CD8-positive, alpha-beta memory T cell (primary cell): ENCODE results near the gene MYLIP. TPM values are rescaled to one million over a fixed set of nuclear protein-coding genes. Genes with fewer than 3 reads are reported as not detected.

Experiments used
- CTCF ChIA-PET: fragments of 350-600 bp; sonication (Branson Sonifier 250); formaldehyde crosslinking; loops from one replicate; lab custom pipeline; 2021; ENCODE audit warnings: antibody characterized with exemption; lab: Charles Lee
- POLR2A ChIA-PET: fragments of 350-600 bp; sonication (Branson Sonifier 250); formaldehyde crosslinking; loops from one replicate; lab custom pipeline; 2021; ENCODE audit warnings: antibody characterized with exemption; lab: Charles Lee
- DNase-seq, 5 donors: peaks; one replicate each; pipeline versions ENCODE4 v3.0.0 to v3.0.0-alpha.2; 2020 to 2022; ENCODE audit warnings: mixed read lengths in 1 of 5
- H3K27ac ChIP-seq: one replicate; pipeline ENCODE4 v1.7.0; 2013; ENCODE audit warnings: low read depth, mild to moderate bottlenecking, low read length, moderate library complexity
- H3K27me3 ChIP-seq: 2 replicates; pipeline ENCODE4 v1.7.0; 2013; ENCODE audit warnings: low read length, mild to moderate bottlenecking; ENCODE audit not compliant: insufficient read depth, poor library complexity, severe bottlenecking
- H3K36me3 ChIP-seq: 2 replicates; pipeline ENCODE4 v1.7.0; 2013; ENCODE audit warnings: mild to moderate bottlenecking, low read length, moderate library complexity; ENCODE audit not compliant: insufficient read depth
- H3K4me1 ChIP-seq: 2 replicates; pipeline ENCODE4 v1.7.0; 2013; ENCODE audit warnings: mild to moderate bottlenecking, low read length, moderate library complexity; ENCODE audit not compliant: insufficient read depth
- H3K4me3 ChIP-seq: 2 replicates; pipeline ENCODE4 v1.7.0; 2013; ENCODE audit warnings: mild to moderate bottlenecking, low read length
- H3K9me3 ChIP-seq: 2 replicates; pipeline ENCODE4 v1.7.0; 2013; ENCODE audit warnings: mild to moderate bottlenecking, low read length
- H3K27ac Mint-ChIP-seq, 8 donors: one replicate each; pipeline ENCODE4 v1.8.0; 2020 to 2021; ENCODE audit warnings: mixed read lengths in 8 of 8, mild to moderate bottlenecking in 6 of 8, inconsistent platforms in 3 of 8, moderate library complexity in 3 of 8
- H3K27me3 Mint-ChIP-seq, 2 donors: one replicate each; pipeline ENCODE4 v1.8.0; 2020 to 2021; ENCODE audit warnings: mixed read lengths in 2 of 2, mild to moderate bottlenecking in 1 of 2, moderate library complexity in 1 of 2
- H3K36me3 Mint-ChIP-seq, 3 donors: one replicate each; pipeline ENCODE4 v1.8.0; 2020 to 2021; ENCODE audit warnings: mixed read lengths in 3 of 3, inconsistent platforms in 1 of 3, mild to moderate bottlenecking in 1 of 3
- H3K4me1 Mint-ChIP-seq, 3 donors: one replicate each; pipeline ENCODE4 v1.8.0; 2020 to 2021; ENCODE audit warnings: mixed read lengths in 3 of 3, inconsistent platforms in 1 of 3, mild to moderate bottlenecking in 1 of 3
- H3K4me3 Mint-ChIP-seq, 7 donors: one replicate each; pipeline ENCODE4 v1.8.0; 2020 to 2021; ENCODE audit warnings: mixed read lengths in 7 of 7, mild to moderate bottlenecking in 6 of 7, moderate library complexity in 4 of 7, inconsistent platforms in 2 of 7
- H3K9me3 Mint-ChIP-seq, 5 donors: one replicate each; pipeline ENCODE4 v1.8.0; 2020 to 2022; ENCODE audit warnings: mixed read lengths in 5 of 5, mild to moderate bottlenecking in 3 of 5, moderate library complexity in 2 of 5, inconsistent platforms in 1 of 5
- polyA plus RNA-seq: library from polyadenylated mRNA; unstranded; fragments of 300-500 nt; fragmentation: Illumina TruSeq; gene quantifications from one replicate; pipeline ENCODE4 v1.2.3, GENCODE V29; 2021
- total RNA-seq, 2 experiments: library from RNA; stranded (reverse); gene quantifications; one replicate each; pipeline ENCODE4 v1.2.3, GENCODE V29; 2021

The MYLIP gene
- total and polyA plus RNA-seq, 3 experiments from 2014 or later, result 7.7 to 78.0 (median 9.0) TPM

DNA sequence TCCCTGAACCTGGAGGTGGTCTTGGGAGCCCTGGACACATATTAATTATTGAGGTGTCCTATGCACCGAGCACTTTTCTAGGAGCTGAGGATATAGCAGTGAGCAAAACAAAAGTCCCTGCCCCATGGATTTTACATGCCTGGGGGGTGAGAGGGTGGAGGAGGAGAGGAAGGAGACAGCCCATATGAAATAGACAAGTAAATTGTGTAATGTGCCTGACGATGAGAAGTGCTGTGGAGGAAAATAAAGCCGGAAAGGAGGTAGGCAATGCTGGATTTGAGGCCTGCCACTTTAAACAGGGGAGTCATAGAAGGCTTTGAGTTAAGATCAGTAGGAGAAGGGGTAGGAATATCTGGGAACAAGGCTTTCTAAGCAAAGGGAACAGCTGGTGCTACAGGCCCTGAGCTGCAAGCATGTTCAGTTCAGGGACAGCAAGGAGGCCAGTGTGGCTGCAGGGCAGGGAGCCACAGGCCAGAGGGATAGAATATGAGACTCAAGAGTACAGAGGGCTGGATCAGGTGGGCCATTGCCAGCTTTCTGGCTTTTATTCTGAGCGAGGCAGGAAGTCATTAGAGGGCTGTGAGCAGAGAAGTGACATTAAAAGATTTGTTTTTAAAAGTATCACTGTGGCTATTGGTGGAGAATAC, 19.1 kb upstream of the MYLIP start:
- Mint-ChIP-seq H3K36me3 (peaks cover 0 to 3% (median 0%) of the 10 kb centered on the region in 3 donors), H3K27me3 (no peaks in the 10 kb centered on the region), H3K9me3 (no peaks in the 10 kb centered on the region), H3K27ac (no peak overlapping the region), H3K4me3 (no peak overlapping the region), H3K4me1 (no peaks in the 10 kb centered on the region)
- Histone ChIP-seq H3K4me3 (no peak overlapping the region), H3K27ac (peak overlapping the region; percentile 45), H3K9me3 (no peaks in the 10 kb centered on the region), H3K27me3 (no peaks in the 10 kb centered on the region), H3K36me3 (no peaks in the 10 kb centered on the region), H3K4me1 (no peaks in the 10 kb centered on the region)
- DNase-seq, result no peak
- CTCF ChIA-PET, result no interaction called here
- POLR2A ChIA-PET, result no interaction called here

DNA sequence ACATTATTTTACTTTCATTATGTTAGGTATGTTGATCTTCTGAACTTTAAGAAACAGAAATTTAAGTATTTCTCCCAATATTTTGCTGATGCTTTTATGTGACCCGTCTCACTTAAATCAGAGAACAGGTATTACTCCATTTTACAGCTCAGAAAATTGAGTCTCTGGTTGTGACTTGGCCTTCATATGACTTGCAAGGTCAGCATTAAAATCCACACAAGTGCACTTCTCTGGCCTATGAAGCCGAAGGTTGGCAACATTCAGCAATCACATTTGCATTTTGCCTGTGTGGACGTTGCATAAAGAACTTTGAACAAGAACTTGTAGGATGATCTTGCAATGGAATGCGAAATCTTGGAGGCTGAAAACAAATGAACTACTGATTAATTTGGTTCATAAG, 10.1 kb upstream of the MYLIP start:
- Histone ChIP-seq H3K9me3 (no peaks in the 10 kb centered on the region), H3K27me3 (no peaks in the 10 kb centered on the region), H3K36me3 (no peaks in the 10 kb centered on the region), H3K4me1 (no peaks in the 10 kb centered on the region), H3K4me3 (no peak overlapping the region), H3K27ac (no peak overlapping the region)
- DNase-seq, result no peak
- H3K9me3 Mint-ChIP-seq, result no peaks in the 10 kb centered on the region
- ChIA-PET CTCF (no interaction called here), POLR2A (no interaction called here)
- no peaks in the 10 kb centered on the region for H3K36me3 Mint-ChIP-seq
- no peaks in the 10 kb centered on the region for H3K4me1 Mint-ChIP-seq
- H3K27ac Mint-ChIP-seq, result no peak overlapping the region
- H3K27me3 Mint-ChIP-seq, result peaks cover 2 to 12% of the 10 kb centered on the region in 2 donors
- no peak overlapping the region for H3K4me3 Mint-ChIP-seq

DNA sequence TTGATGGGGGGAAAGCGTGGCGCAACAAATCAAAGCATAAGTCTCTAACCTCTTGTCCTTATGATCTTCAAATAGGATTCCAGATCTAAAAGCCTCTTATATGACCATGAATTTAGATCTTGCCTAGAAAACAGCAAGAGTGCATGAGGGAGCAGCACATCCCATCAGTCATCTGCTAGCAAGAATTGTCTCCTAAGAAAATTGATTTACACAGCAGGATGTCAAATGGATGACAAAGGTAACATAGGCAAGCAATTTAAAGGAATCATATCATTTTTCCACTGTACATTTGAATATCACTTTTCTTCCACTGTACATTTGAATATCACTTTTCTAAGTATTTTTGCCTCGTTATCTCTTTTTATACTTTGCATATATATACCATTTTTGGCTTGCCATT, 7.5 kb upstream of the MYLIP start:
- H3K27ac ChIP-seq, result no peak overlapping the region
- Mint-ChIP-seq H3K36me3 (no peaks in the 10 kb centered on the region), H3K4me1 (no peaks in the 10 kb centered on the region), H3K27ac (no peak overlapping the region), H3K4me3 (no peak overlapping the region), H3K27me3 (peaks cover 0 to 12% of the 10 kb centered on the region in 2 donors), H3K9me3 (no peaks in the 10 kb centered on the region)
- no peaks in the 10 kb centered on the region for H3K4me1 ChIP-seq
- ChIA-PET CTCF (no interaction called here), POLR2A (no interaction called here)
- DNase-seq, result no peak
- no peaks in the 10 kb centered on the region for H3K27me3 ChIP-seq
- H3K4me3 ChIP-seq, result no peak overlapping the region
- no peaks in the 10 kb centered on the region for H3K9me3 ChIP-seq
- no peaks in the 10 kb centered on the region for H3K36me3 ChIP-seq

DNA sequence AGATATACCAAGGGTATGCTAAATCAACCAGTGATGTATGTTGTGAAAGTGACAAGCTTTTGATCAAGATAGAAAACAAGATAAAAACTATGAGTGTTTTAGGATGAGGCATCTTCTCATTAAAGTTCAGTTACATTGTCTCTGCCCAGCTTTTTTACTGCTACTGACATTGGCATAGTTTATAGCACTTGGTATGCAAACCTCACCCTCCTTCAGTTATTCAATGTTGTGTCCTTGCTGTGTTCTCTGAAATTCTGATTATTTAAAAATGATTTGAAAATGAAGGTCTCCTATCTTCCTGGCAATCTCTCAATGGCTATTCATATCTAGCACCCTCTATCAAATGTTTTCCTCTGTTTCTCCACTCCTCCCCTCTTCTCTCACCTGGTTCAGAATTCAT, 6.7 kb upstream of the MYLIP start:
- Mint-ChIP-seq H3K9me3 (no peaks in the 10 kb centered on the region), H3K36me3 (no peaks in the 10 kb centered on the region), H3K4me3 (no peak overlapping the region), H3K27me3 (peaks cover 0 to 12% of the 10 kb centered on the region in 2 donors), H3K4me1 (no peaks in the 10 kb centered on the region), H3K27ac (no peak overlapping the region)
- ChIA-PET CTCF (interaction anchor here (0.5 kb wide), 1 partner anchor 411 kb away, joined by 3 read pairs; no protein-coding TSS in a partner anchor), POLR2A (no interaction called here)
- Histone ChIP-seq H3K36me3 (no peaks in the 10 kb centered on the region), H3K9me3 (no peaks in the 10 kb centered on the region), H3K4me1 (no peaks in the 10 kb centered on the region), H3K27me3 (no peaks in the 10 kb centered on the region), H3K4me3 (no peak overlapping the region), H3K27ac (no peak overlapping the region)
- DNase-seq, result no peak

DNA sequence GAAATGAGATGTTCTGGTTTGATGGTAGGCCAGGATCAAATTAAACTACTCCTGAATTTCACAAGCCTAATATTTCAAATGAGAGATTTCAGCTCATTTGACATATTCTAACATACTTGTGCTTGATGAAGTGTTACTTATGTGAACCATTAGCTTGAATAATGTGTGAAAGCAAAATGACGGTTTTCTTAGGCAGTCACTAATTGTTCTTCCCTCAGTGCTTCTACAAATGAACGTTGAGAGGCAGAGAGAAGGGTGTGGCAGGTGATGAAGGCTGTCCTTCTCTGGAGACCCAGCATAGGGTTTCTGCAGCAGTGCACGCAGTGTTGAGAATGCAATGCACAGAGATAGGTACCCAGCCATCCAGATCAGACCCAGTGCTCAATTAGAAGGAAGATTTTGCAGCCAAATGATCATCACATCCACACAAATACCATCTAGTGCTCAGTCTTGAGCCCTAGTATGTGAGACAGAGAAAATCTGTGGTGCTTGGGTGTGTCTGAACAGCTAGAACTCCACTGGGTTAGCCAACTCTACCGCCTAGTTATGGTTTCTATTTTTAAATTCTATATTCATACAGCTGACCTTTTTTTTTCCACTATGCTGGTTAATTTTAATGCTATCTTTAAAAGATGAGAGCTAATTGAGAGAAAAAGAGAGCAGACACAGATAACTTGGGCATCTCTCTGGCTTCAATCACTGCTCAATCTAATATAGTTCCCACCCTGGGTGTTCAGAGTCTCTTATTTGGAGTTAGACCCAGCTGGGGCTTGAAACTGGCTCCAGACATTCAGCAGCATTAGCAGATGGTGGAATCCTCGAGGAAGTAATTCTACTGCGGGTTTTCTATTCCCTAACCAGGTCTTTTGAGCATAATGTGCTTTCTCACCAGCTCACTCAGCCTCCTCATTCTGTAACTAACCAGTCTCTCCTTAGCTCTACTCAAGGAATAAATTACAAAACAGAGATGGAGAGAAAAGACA, 4.4 kb upstream of the MYLIP start:
- H3K27me3 Mint-ChIP-seq, result peaks cover 0 to 15% of the 10 kb centered on the region in 2 donors
- POLR2A ChIA-PET, result no interaction called here

DNA sequence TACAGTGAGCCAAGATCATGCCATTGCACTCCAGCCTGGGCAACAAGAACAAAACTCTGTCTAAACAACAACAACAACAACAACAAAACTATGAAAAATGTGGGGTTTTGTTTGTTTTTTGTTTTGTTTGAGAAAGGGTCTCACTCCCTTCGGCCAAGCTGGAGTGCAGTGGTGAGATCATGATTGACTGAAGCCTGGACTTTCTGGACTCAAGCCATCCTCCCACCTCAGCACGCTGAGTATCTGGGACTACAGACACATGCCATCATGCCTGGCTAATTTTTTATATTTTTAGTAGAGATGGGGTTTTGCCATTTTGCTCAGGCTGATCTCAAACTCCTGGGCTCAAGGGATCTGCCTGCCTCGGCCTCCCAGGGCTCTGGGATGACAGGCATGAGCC, 2.8 kb upstream of the MYLIP start:
- peaks cover 0 to 10% of the 10 kb centered on the region in 2 donors for H3K27me3 Mint-ChIP-seq
- CTCF ChIA-PET, result no interaction called here

More for the DNA sequence above, 4.4 kb upstream of the MYLIP start:
- H3K27ac ChIP-seq, result no peak overlapping the region
- peaks cover 3 to 9% (median 6%) of the 10 kb centered on the region in 3 donors for H3K4me1 Mint-ChIP-seq
- no peak for DNase-seq
- H3K27me3 ChIP-seq, result no peaks in the 10 kb centered on the region
- no peaks in the 10 kb centered on the region for H3K9me3 ChIP-seq
- CTCF ChIA-PET, result no interaction called here
- no peaks in the 10 kb centered on the region for H3K4me1 ChIP-seq
- no peak overlapping the region for H3K4me3 ChIP-seq
- no peaks in the 10 kb centered on the region for H3K36me3 ChIP-seq
- H3K9me3 Mint-ChIP-seq, result no peaks in the 10 kb centered on the region
- peaks cover 0 to 2% (median 0%) of the 10 kb centered on the region in 3 donors for H3K36me3 Mint-ChIP-seq
- H3K27ac Mint-ChIP-seq, result peak overlapping the region in 1 of 8 donors; percentile 24
- H3K4me3 Mint-ChIP-seq, result no peak overlapping the region

DNA sequence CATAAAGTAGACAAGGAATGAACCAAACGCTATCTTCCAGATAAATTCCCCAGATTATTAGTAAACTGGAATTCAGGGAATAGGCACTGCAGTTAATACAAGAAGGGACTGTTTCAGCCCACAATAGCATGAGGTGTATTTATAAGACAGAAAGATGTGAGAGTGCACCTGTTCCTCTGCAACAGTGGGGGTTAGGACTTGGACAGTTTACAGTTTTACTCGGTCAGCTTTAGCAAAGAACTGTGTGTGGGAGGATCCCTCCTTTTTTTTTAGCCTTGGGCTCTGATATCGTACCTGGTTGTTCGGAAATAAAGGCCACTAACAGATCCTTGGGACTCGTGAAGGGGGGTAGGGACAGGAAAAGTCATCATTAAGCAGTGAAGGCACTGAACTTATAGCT, 2.0 kb upstream of the MYLIP start:
- Mint-ChIP-seq H3K9me3 (no peaks in the 10 kb centered on the region), H3K36me3 (peaks cover 0 to 15% (median 2%) of the 10 kb centered on the region in 3 donors), H3K4me1 (peaks cover 14 to 28% (median 17%) of the 10 kb centered on the region in 3 donors), H3K4me3 (peak overlapping the region in 2 of 7 donors; percentile 11 to 89), H3K27ac (peak overlapping the region in 1 of 8 donors; percentile 97), H3K27me3 (peaks cover 0 to 10% of the 10 kb centered on the region in 2 donors)
- H3K4me3 ChIP-seq, result no peak overlapping the region
- no peak overlapping the region for H3K27ac ChIP-seq
- H3K27me3 ChIP-seq, result no peaks in the 10 kb centered on the region
- H3K4me1 ChIP-seq, result peaks cover 8% of the 10 kb centered on the region
- no peaks in the 10 kb centered on the region for H3K36me3 ChIP-seq
- H3K9me3 ChIP-seq, result no peaks in the 10 kb centered on the region
- no peak for DNase-seq
- POLR2A ChIA-PET, result no interaction called here
- CTCF ChIA-PET, result no interaction called here

More for the DNA sequence above, 2.8 kb upstream of the MYLIP start:
- H3K36me3 ChIP-seq, result no peaks in the 10 kb centered on the region
- no peak overlapping the region for H3K27ac Mint-ChIP-seq
- H3K4me1 Mint-ChIP-seq, result peaks cover 7 to 20% (median 9%) of the 10 kb centered on the region in 3 donors
- H3K36me3 Mint-ChIP-seq, result peaks cover 0 to 9% (median 0%) of the 10 kb centered on the region in 3 donors
- peaks cover under 1% of the 10 kb centered on the region for H3K4me1 ChIP-seq
- H3K9me3 ChIP-seq, result no peaks in the 10 kb centered on the region
- H3K9me3 Mint-ChIP-seq, result no peaks in the 10 kb centered on the region
- H3K4me3 Mint-ChIP-seq, result no peak overlapping the region
- POLR2A ChIA-PET, result no interaction called here
- DNase-seq, result no peak
- no peak overlapping the region for H3K27ac ChIP-seq
- no peaks in the 10 kb centered on the region for H3K27me3 ChIP-seq
- no peak overlapping the region for H3K4me3 ChIP-seq

DNA sequence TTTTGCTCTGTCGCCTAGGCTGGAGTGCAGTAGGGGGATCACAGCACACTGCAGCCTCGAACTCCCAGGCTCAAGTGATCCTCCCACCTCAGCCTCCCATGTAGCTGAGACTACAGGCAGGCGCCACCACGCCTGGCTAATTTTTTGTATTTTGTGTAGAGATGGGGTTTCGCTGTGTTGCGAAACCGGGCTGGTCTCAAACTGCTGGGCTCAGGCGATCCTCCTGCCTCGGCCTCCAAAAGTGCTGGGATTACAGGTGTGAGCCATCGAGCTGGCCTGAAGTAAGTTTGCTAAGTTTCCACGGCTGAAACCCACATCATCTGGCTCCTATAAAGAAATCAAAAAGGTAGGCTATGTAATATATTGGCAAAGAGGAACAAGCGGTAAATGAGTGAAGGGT, 1.4 kb upstream of the MYLIP start:
- POLR2A ChIA-PET, result no interaction called here
- peak overlapping the region in 6 of 7 donors; percentile 48 to 89 (median 70) for H3K4me3 Mint-ChIP-seq
- CTCF ChIA-PET, result interaction anchor here (1.9 kb wide), 1 partner anchor 10 kb away, joined by 14 read pairs; no protein-coding TSS in a partner anchor
- no peaks in the 10 kb centered on the region for H3K9me3 Mint-ChIP-seq
- H3K36me3 Mint-ChIP-seq, result peaks cover 0 to 20% (median 2%) of the 10 kb centered on the region in 3 donors
- Histone ChIP-seq H3K36me3 (no peaks in the 10 kb centered on the region), H3K27ac (no peak overlapping the region), H3K27me3 (no peaks in the 10 kb centered on the region), H3K4me1 (peaks cover 15% of the 10 kb centered on the region), H3K9me3 (no peaks in the 10 kb centered on the region), H3K4me3 (no peak overlapping the region)
- peaks cover 19 to 34% (median 23%) of the 10 kb centered on the region in 3 donors for H3K4me1 Mint-ChIP-seq
- peaks cover 0 to 10% of the 10 kb centered on the region in 2 donors for H3K27me3 Mint-ChIP-seq
- H3K27ac Mint-ChIP-seq, result peak overlapping the region in 4 of 8 donors; percentile 13 to 97 (median 67)
- no peak for DNase-seq
